Cardiac septum (tissue), 1 donor: ENCODE measurements around the gene IFNA13. TPM values are rescaled to one million over a fixed set of nuclear protein-coding genes. Genes with fewer than 3 reads are reported as not detected.
"Not testable (repeated sequence)": the region's sequence is repeated elsewhere in the genome, so short reads cannot be mapped to it uniquely, and the experiment has no call there.

Source experiments
- DNase-seq: peaks from one replicate; pipeline ENCODE4 v3.0.0-alpha.2; 2020; ENCODE audit warnings: low spot score
- intact Hi-C: fragments of 100-400 bp; cut with DNase I; formaldehyde crosslinking; loops from one replicate; pipeline ENCODE4 v1.14.0; 2022
- long read RNA-seq: library from polyadenylated mRNA; unstranded; transcript quantifications from one replicate; pipeline ENCODE4 v2.0.0, GENCODE V29; 2021
- total RNA-seq: library from RNA; stranded (reverse); fragmentation: NEBNext Ultra II Directional; extraction: Animal tissue kit (Norgen Biotek cat#: 25700); gene quantifications from one replicate; pipeline ENCODE4 v1.2.1, GENCODE V29; 2021
- donor health status: DM: no; HTN: no; CAD: no.

IFNA13 gene
- not detected for total RNA-seq
- long read RNA-seq = 0 reads

DNA sequence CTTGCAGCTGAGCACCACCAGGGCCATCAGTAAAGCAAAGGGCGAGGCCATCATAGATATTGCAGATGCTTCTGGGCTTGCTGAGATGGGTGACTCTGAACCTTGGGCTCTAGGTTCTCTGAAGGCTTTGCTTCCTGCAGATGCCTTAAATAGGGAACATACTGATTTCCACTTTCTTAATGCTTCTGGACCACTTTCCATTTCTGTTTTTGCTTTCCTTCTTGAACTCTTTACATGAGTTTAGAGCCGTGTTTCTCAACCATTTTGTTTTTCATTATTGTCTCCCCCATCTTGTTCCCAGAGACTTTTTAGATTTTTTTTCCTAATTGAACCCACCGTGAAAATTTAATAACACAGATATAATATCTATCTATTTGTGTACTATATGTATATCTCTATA lies at the start of gene IFNA13:
Gene IFNA13 (minus strand): TSS at position 101 of the 400 bp plus-strand sequence. CDS start 47 bp downstream, at position 54.
- intact Hi-C loops = no loop called here
- DNase-seq = no peak

- intact Hi-C loops = no loop called here
- no peak for DNase-seq
These were observed 47.8 kb upstream of the IFNA13 start for GRCh38 chr9:21415493-21416267.

- DNase-seq = no peak
- intact Hi-C loops = no loop called here
These were observed 46.5 kb upstream of the IFNA13 start for GRCh38 chr9:21414220-21414940.

GRCh38 chr9:21413624-21414023 lies 45.8 kb upstream of the IFNA13 start:
- no peak for DNase-seq
- intact Hi-C loops = no loop called here

GRCh38 chr9:21413151-21413550 lies 45.3 kb upstream of the IFNA13 start:
- intact Hi-C loops = no loop called here
- DNase-seq = no peak

GRCh38 chr9:21412107-21412506 lies 44.2 kb upstream of the IFNA13 start:
- DNase-seq = no peak
- intact Hi-C loops = no loop called here

- intact Hi-C loops = no loop called here
- DNase-seq = no peak
These were observed 41.0 kb upstream of the IFNA13 start, which contains the start of gene IFNA8 for GRCh38 chr9:21408817-21409216. TSS of gene IFNA8 (plus strand) at chr9:21409117. CDS start at chr9:21409177, 60 bp downstream.

DNA sequence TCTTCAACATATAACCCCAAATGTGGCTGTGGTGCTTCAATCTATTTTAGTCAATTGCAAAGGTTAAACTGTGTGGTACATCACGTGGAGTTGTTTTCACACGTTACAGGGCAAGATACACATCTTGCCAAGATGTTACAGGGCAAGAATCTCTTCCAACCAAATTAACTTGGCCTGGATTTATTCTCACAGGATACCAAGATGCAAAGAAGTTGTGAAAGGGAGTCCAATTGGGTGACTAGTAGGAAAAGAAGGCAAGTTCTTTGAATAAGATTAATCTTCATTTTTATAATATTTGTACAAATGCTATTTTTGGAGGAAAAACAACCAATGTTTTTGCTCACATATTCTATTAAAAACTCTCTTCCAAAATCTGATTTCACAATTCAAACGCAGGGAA lies 36.3 kb upstream of the IFNA13 start:
- intact Hi-C loops = no loop called here
- no peak for DNase-seq

- intact Hi-C loops = no loop called here
- DNase-seq = no peak
These were observed 34.8 kb upstream of the IFNA13 start for GRCh38 chr9:21402386-21403251.

- intact Hi-C loops = loop anchor here (5.0 kb wide), 1 partner anchor 78 kb away; no protein-coding TSS in a partner anchor
- DNase-seq = no peak
These were observed 32.1 kb upstream of the IFNA13 start for GRCh38 chr9:21399956-21400355.

DNA sequence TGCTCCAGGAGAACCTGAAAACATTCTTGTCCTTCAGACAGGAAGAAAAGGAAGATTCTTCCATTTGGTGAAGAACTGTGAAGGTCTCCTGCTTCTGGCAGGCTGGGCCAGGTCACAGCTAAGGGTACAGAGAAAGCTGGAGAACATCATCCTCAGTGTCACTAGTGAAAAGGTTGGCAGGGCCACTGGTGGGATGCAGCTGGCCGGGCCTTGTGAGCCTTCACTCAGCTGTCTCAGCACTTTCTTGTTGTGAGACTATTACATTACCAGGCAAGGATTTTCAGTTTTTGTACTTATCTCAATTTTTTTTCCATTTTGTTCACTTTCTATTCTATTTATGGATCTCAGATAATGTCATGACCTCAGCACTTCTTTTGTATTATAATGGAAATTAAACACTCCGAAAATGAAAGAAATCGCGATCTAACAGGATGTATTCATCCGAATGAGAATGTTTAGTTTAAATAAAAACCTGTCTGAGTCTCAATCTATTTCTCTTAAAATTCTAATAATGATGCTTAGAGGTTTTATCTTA lies 31.2 kb upstream of the IFNA13 start:
- DNase-seq = no peak
- intact Hi-C loops = loop anchor here (5.0 kb wide), 1 partner anchor 77 kb away; no protein-coding TSS in a partner anchor

GRCh38 chr9:21395778-21396717 lies 28.2 kb upstream of the IFNA13 start:
- no peak for DNase-seq
- intact Hi-C loops = loop anchor here (5.0 kb wide), 1 partner anchor 74 kb away; no protein-coding TSS in a partner anchor

DNA sequence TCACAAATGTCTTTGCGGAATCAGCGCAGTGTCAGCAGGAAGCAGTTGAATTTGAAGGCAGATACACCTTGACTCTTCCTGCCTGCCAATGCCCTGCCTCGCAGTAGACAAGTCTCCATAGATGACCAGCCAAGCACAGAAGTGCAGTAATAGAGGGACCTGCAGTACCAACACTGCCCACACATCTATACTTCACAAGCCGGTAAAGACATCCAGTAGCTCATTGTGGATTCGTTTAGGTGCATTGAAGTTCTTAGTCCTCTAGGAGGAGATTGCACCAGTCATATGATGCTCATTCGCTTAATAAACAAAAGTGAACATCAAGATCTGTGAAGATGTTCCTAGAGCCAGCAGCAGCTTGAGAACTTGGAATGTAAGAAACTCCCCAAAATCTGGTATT lies 24.4 kb upstream of the IFNA13 start:
- no peak for DNase-seq
- intact Hi-C loops = no loop called here

DNA sequence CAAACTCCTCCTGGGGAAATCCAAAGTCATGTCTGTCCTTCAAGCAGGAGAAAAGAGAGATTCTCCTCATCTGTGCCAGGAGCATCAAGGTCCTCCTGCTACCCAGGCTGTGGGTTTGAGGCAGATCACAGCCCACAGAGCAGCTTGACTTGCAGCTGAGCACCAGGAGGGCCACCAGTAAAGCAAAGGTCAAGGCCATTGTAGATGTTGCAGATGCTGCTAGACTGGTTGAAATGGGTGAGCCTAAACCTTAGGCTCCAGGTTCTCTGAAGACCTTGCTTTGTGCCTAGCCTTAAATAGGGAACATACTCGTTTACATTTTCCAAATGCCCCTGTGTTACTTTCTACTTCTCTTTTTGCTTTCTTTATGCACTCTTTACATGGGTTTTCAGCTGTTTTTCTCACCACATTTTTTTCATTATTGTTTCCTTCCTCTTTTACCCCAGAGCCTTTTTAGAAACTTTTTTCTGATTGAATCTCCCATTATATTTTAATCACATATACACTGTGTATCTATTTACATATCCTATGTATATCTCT lies 17.3 kb upstream of the IFNA13 start, which contains the start of gene IFNA2:
Gene IFNA2 (minus strand): TSS at position 268 of the 540 bp plus-strand sequence. CDS start 69 bp downstream, at position 199.
- intact Hi-C loops = no loop called here
- no peak for DNase-seq

DNA sequence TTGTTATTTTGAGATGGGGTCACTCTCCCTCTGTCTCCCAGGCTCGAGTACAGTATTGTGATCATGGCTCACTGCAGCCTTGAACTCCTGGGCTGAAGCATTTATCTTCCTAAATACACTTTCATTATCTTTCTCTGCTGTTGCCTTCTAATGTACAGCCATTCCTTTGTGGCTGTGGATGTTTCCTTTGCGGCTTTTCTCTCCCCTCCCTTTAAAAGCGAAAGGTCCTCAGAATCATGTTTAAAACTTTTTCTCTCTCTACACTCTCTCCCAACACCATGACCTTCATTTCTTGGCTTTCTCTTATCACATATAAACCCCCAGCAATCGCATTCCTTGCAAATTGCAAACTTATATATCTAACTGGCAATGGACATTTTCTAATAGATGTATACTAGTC lies 15.8 kb upstream of the IFNA13 start:
- intact Hi-C loops = no loop called here

DNA sequence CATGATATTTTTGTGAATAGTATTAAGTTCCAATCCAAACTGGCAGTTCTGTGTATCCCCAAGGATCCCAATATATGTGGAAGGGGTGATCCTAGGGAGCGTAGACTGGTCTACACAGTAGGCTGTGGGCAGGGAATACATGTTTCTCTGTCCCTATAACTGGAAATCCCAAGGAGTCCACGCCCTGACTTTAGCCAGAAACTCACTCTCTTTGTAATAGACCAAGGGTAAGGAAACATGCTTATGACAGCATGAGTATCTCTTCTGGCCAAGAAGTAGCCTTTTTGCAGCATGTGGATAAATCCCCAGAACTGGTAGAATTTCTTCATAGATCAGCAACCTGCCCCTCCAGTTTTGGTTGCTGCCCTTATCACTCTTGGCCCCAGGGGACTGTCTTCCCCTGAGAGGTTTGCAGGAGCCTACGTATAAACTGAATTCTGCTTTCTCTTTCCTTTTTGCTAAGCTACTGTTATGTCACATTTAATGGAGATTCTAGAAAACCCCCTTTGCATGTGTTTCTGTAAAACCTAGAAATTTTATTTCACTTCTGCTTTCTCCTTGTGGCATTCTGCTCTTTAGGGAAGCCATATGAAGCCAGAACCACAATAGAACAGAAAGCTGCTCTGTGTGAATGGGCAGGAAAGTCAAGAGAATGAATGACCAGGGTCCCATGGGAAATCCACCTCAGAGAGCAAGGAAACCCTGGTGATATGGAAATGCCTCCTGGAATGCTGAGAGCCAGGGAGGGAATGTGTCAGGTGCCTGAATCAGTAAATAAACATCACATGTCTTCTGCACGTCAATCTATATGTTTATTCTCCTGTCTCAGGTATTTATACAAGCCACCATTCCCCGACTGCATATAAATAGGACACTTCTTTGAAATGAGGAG lies 13.8 kb upstream of the IFNA13 start:
- intact Hi-C loops = no loop called here

More for the DNA sequence above, 15.8 kb upstream of the IFNA13 start:
- DNase-seq = no peak

DNA sequence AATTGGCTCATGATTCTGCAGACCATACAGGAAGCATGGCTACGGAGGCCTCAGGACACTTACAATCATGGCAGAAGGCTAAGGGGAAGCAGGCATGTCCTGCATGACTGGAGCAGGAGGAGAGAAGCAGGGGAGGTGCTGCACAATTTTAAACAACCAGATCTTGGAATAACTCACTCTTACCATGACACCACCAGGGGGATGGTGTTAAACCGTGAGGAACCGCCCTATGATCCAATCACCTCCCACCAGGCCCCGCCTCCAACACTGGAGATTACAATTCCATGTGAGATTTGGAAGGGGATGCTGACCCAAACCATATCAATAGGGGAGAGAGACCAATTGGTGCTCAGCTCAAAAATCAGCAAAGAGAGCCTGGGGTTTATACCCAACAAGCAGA lies 3.6 kb upstream of the IFNA13 start:
- intact Hi-C loops = not testable (repeated sequence)

More for the DNA sequence above, 13.8 kb upstream of the IFNA13 start:
- no peak for DNase-seq

More for the DNA sequence above, 3.6 kb upstream of the IFNA13 start:
- not testable (repeated sequence) for DNase-seq
